ENCODE measurements around the gene CHMP2A. TPM values are rescaled to one million over a fixed set of nuclear protein-coding genes. Genes with fewer than 3 reads are reported as not detected.

Gene CHMP2A
- total and polyA plus RNA-seq, 10 of the 15 experiments (the other 5 are each of a cell fraction or from before 2014, with no cell fraction given): 69.5 to 172 (median 109) TPM

DNA sequence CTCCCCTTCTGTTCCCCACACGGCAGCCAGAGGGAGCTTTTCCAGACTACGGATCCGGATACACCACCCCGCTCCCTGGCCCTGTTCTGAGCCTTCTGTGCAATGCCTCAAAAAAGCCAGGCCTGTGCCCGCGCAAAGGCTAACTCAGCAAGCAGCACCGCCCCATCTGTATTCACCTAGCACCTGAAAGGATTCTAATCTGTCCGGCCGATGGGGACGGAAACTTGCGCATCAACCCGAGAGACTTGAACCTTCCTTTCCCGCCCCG, 35.9 kb downstream of the CHMP2A start (continued):
- TF ChIP-seq KDM1A (IDR thresholded peaks at IDR 0.05; ENCODE audit: borderline replicate concordance) (no peak), YY1 (IDR thresholded peaks at IDR 0.05; ENCODE audit: low read depth, low read length) (no peak), FOXM1 (IDR thresholded peaks at IDR 0.05; ENCODE audit: low read depth, low read length) (no peak), MTA2 (IDR thresholded peaks at IDR 0.05; ENCODE audit: low read depth) (no peak), ZSCAN29 (IDR thresholded peaks at IDR 0.05) (peak; percentile 60; the same call in 1 of the 2 replicates), ZNF592 (IDR thresholded peaks at IDR 0.05) (no peak), NFYA (IDR thresholded peaks at IDR 0.05; ENCODE audit: borderline replicate concordance, low read depth, low read length) (no peak), POLR2A (IDR thresholded peaks at IDR 0.05; ENCODE audit: low read depth, low read length) (no peak), ZNF274 (IDR thresholded peaks at IDR 0.05; ENCODE audit: insufficient read depth, insufficient read length) (no peak), EED (IDR thresholded peaks at IDR 0.05; ENCODE audit: low read depth) (0 out of 2 replicates have a peak, but pooled peaks have one; percentile 27), ZNF622 (IDR thresholded peaks at IDR 0.05) (no peak)
- TF ChIP-seq, protein P1, sequence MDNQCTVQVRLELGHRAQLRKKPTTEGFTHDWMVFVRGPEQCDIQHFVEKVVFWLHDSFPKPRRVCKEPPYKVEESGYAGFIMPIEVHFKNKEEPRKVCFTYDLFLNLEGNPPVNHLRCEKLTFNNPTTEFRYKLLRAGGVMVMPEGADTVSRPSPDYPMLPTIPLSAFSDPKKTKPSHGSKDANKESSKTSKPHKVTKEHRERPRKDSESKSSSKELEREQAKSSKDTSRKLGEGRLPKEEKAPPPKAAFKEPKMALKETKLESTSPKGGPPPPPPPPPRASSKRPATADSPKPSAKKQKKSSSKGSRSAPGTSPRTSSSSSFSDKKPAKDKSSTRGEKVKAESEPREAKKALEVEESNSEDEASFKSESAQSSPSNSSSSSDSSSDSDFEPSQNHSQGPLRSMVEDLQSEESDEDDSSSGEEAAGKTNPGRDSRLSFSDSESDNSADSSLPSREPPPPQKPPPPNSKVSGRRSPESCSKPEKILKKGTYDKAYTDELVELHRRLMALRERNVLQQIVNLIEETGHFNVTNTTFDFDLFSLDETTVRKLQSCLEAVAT (IDR thresholded peaks at IDR 0.05): no peak

Measured in GM12878 (cell line).